ENCODE data around the gene MRTFB.

Gene MRTFB

DNA sequence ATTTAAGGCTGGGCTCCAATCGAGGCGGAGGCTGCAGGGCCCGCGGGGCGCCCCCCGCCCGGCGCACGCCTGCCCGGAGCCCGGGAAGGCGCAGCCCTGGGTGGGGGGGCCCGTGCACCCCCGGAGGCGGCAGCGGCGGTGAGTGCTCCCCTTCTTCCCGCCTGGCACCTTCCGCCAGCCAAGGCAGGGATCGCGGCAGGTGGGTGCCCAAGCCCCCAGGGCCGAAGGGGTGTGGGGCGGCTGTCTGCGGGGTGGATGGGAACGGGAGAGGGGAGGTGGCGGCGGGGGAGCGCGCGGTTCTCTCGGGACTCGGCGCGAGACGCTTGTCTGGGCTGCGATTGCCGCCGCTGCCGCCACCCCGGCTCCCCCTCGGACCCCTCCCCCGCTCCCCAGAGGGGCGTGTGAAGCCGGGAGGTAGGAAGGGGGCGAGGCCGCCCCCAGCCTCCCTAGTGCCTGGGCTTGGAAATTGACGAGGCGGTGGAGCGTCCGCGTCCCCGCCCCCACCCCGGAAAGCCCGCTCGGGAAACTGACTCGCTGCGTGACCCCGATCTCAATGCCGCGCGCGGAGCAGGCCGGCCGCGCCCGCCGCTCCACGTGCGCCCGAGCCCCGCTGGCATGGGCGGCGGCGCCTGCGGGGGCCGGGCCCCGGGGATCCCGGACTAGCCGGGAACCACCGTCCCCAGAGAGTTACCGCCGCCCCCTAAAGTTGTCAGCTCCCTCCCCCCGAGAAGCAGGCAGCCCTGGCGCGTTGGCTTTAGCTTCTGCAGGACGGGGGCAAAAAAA is 231.5 kb downstream of the MRTFB start:
- DNase-seq (peak; percentile 21 to 24), ATAC-seq (peak; percentile 40)
- H3K4me1 Mint-ChIP-seq: peaks cover 35% of the 10 kb centered on the region
- H3K4me3 Mint-ChIP-seq: peak overlapping the region; percentile 88 to 95
- H3K27ac Mint-ChIP-seq: peak overlapping the region in 1 of 2 donors; percentile 27
- no peaks in the 10 kb centered on the region for H3K9me3 Mint-ChIP-seq
- peaks cover 10% of the 10 kb centered on the region for H3K27me3 Mint-ChIP-seq

DNA sequence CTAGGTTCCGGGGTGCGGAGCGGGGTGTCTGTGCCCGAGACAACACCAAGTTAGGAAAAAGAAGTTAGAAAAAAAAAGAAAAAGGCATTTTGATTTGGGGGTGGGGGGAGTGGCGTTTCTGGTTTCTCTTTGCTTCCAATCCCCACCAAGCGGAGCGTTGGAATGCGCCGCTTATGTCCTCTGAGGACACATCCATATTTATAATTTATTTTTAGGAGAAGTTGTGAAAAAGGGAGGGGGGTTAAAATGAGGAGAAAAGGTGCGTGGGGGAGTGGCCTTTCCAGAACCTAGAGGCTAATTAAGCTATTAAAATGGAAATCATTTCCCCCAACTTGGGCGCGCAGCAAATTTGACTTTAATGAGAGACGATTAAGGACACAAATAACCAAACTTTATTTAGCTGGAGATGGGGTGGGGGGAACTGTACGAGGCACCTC is 232.1 kb downstream of the MRTFB start:
- no peak for DNase-seq
- ATAC-seq: no peak
- H3K27ac Mint-ChIP-seq: peak overlapping the region in 1 of 2 donors; percentile 85
- peak overlapping the region; percentile 88 to 95 for H3K4me3 Mint-ChIP-seq
- H3K27me3 Mint-ChIP-seq: peaks cover 10% of the 10 kb centered on the region
- H3K4me1 Mint-ChIP-seq: peaks cover 41% of the 10 kb centered on the region
- H3K9me3 Mint-ChIP-seq: no peaks in the 10 kb centered on the region

DNA sequence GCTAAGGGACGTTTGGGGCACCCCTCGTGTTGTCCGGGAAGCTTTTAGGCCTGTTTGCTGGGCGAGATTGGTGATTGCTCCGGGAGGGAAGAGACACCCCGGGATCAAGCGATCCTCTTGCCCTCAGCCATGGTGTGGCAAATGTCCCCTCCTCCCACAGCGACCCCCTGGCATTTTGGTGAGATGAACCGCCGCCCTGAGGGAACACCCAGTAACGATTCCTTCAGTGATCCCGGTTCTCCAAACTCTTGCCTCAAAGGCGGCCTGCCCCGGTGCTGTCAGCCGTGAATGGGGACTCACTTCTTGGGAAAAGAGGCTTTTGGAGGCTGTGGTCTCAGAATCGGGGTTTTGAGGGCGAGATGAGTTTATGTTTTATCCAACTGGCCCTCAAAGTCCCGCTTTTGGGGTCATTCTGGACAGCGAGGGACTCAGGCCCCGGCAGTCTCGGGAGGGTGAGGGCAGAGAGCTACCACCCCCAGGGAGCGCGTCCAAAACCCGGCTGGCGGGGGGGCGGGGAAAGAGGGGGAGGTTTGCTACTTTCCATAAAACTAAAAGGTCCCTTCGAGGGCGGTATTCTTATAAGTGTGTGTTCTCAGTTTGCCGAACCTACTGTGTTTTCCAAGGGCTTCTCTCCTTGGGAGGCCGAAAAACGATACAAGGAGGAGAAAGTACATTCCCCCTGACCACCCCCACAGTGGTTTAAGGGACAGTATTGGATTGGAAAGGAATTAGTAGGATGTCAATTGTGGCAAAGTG is 232.7 kb downstream of the MRTFB start:
- ATAC-seq: no peak
- Mint-ChIP-seq H3K9me3 (no peaks in the 10 kb centered on the region), H3K27ac (no peak overlapping the region), H3K27me3 (peaks cover 10% of the 10 kb centered on the region), H3K4me3 (peak overlapping the region; percentile 88 to 95), H3K4me1 (peaks cover 47% of the 10 kb centered on the region)
- no peak for DNase-seq

DNA sequence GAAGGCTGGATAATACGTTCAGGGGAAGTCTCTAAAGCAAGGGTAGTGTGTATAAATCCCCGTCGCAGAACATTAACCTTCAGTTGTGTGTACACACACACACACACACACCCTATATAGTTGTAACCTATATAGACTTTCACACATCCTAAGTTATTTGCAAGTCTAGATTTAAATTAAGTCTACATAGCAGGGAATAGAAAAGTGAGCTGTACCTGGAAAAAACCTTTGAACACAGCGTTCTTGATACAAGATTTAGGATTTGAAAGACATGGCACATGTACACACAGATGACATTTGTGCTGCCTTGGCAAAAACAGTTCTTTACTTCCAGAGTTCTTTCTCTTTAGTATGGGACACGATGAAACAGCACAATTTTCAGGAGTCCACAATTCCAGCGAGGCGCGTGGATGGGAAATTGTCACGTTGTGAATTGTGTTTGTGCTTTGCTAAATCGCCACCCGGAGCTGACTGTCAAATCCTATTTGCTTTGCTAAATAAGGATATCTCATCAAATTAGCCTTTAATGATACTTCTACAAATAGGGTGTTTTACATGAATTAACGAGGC is 233.9 kb downstream of the MRTFB start:
- Mint-ChIP-seq H3K4me1 (peaks cover 58% of the 10 kb centered on the region), H3K27ac (no peak overlapping the region), H3K4me3 (no peak overlapping the region), H3K9me3 (no peaks in the 10 kb centered on the region), H3K27me3 (peaks cover 10% of the 10 kb centered on the region)
- ATAC-seq: no peak
- DNase-seq: no peak

DNA sequence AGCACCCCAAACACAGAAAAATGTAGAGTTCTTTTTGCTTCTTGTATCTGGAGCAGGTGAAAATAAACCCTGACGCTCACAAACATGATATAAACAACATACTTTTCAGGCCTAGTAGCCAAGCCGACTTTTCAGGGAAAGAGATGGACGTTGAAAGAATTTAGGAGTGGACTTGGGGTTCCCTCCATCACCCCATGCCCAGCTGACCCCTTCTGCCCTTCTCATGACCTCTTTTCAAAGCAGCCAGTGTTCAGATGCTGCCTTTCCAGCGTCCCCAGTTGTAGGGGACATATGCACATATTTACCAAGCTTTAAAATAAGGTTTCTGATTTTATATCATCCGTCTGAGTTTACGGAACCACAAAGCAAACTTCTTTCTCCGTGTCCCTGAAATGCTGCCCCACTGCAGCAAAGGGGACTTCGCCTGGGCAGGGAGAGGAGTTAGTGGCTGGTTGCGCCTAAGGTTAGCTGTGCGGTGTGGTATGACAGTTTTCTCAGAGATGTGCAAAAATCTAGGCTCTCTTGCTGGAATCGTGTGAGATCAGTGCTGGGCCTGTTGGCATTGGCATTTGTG is 235.5 kb downstream of the MRTFB start:
- Mint-ChIP-seq H3K9me3 (no peaks in the 10 kb centered on the region), H3K4me3 (no peak overlapping the region), H3K27ac (no peak overlapping the region), H3K27me3 (no peaks in the 10 kb centered on the region), H3K4me1 (peaks cover 55% of the 10 kb centered on the region)
- ATAC-seq: no peak
- no peak for DNase-seq

DNA sequence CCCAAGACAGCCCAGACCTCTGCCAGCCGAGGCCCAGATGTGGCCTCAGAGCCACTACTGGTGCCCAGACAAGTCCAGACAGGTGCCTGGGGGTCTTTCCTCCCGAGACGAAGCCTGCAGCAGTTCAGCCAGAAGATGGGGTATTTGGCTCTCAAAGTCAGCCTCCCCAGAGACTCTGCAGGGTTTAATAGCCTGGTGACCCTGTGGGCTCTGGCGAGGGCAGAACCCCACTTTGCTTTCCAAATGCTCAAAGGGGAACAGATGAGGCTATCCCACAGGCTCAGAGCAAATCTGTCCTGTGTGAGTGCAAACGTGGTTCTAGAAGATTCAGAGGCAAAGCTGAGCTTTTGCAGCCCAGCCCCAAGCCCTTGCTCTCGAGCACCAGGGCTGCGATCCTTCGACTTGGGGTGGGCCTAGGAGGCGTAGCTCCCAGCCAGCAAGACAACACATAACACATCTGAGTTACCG is 236.0 kb downstream of the MRTFB start:
- Mint-ChIP-seq H3K27ac (no peak overlapping the region), H3K4me1 (peaks cover 54% of the 10 kb centered on the region), H3K4me3 (no peak overlapping the region), H3K9me3 (no peaks in the 10 kb centered on the region), H3K27me3 (no peaks in the 10 kb centered on the region)
- no peak for ATAC-seq
- no peak for DNase-seq

DNA sequence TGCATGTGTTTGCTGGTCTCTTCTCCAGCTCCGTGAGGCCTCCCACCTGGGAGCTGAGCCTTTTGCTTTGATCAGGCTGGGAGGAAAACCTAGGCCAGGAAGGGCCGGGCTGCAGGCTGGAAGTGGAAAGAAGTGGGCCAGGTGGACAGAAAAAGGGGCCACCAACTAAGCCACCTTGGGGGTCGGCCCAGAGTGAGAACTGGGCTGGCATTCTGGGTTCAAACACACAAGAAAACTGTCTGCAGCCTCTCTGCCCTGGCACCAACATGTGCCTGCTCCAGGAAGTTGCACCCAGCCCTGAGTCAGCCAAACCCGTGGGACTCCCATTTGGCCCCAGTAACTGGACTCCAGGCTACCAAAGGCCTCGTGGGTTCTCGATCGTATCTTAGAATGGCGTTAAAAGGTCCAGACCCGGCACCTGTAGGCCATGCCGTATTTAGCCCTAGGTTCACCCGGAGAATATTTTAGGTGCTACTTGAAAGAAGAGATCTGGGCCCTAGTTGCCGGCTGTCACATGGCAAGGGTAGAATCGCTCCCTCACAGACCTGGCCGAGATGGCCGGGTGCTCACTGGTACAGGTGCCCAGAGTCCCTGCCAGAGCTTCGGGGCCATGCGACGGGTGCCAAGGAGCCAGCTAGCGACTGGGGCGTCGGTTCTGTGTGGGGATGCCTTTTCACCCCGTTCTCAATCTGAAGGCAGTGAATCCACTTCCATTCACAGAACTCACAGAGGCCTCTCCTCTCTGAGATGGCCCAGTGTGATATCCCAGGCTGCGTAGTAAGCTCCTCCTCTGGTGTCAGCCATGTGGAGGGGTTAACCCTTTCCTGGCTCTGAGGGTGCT is 236.6 kb downstream of the MRTFB start:
- Mint-ChIP-seq H3K27me3 (no peaks in the 10 kb centered on the region), H3K27ac (no peak overlapping the region), H3K9me3 (no peaks in the 10 kb centered on the region), H3K4me3 (peak overlapping the region in 1 of 2 donors; percentile 41), H3K4me1 (peaks cover 54% of the 10 kb centered on the region)
- no peak for DNase-seq
- ATAC-seq: peak; percentile 4

DNA sequence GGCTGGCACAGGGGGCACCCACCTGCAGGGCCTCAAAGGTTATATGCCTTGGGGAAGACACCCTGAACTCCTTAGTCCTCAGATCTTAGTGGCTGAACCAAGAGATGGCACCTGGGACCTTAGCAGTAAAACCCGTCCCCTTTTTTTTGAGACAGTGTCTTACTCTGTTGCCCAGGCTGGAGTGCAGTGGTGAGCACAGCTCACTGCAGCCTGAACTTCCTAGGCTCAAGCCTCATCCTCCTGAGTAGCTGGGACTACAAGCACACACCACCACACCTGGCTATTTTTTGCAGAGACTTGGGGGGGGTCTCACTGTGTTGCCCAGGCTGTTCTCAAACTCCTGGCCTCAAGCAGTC is 237.2 kb downstream of the MRTFB start:
- Mint-ChIP-seq H3K9me3 (no peaks in the 10 kb centered on the region), H3K27me3 (no peaks in the 10 kb centered on the region), H3K4me1 (peaks cover 48% of the 10 kb centered on the region), H3K4me3 (peak overlapping the region; percentile 66 to 69), H3K27ac (no peak overlapping the region)
- ATAC-seq (peak; percentile 54), DNase-seq (no peak)

DNA sequence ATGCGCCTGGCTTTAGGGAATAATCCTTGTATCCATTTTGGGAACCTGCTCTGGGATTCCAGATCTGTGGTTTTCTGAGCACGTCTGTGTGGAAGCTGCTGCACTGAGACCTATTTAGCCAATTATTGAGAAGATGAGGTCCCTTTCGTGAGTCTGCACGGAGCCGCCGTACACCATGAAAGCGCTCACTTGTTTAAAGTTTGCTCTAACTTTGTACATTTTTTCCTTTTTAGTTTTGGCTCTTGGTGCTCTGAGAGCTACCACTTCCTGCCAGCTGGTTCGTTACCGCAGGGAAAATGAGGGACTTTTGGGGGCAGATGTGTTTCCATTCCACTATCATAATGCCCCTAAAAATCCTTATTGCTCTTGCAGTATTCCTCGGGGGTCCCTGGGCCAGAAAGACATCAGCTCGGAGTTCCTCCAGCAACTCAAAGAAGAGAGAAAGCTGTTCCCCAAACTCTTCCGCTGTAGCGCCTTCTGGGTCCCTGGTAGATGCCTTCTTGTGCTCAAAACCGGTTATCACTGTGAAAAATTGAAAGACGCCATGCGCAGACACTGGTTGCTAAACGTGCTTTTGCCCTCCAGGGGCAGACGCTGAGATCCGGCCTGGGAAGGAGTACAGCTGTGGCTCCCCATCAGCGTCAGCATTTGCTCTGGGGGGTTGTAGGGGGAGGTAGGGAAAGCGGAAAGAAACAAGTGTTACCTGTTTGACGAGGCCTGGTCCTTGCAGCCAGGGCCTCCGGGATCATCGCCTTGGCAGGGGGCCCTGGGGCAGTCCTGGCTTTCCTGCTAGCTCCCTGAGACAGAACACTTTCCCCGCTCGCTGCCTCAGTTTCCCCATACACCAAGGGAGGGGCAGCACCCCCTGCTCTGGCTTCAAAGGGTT is 238.1 kb downstream of the MRTFB start:
- peak; percentile 44 to 48 for DNase-seq
- Mint-ChIP-seq H3K9me3 (no peaks in the 10 kb centered on the region), H3K27me3 (no peaks in the 10 kb centered on the region), H3K4me1 (peaks cover 43% of the 10 kb centered on the region), H3K4me3 (peak overlapping the region; percentile 66 to 69), H3K27ac (peak overlapping the region; percentile 37 to 88)
- ATAC-seq: peak; percentile 79

DNA sequence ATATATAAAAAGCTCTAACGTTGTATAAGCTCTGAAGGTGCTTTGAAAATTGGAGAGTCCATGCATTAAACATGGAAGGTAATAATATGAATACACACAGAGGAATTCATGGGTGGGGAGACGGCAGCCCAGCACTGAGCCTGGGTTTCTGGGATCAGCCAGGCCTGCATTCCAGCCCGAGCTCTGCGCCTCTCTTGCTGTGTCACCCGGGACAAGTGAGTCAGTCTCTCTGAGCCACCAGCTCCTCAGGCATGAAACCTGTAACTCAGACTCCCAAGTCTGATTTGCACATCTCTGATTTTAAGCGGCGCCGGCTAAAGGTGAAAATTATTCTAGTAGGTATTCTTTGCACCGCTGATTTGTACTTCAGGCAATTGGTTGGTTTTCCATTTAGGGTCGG is 238.8 kb downstream of the MRTFB start:
- Mint-ChIP-seq H3K9me3 (no peaks in the 10 kb centered on the region), H3K4me3 (peak overlapping the region; percentile 16 to 69), H3K27ac (peak overlapping the region in 1 of 2 donors; percentile 37), H3K27me3 (no peaks in the 10 kb centered on the region), H3K4me1 (peaks cover 43% of the 10 kb centered on the region)
- ATAC-seq (no peak), DNase-seq (no peak)

DNA sequence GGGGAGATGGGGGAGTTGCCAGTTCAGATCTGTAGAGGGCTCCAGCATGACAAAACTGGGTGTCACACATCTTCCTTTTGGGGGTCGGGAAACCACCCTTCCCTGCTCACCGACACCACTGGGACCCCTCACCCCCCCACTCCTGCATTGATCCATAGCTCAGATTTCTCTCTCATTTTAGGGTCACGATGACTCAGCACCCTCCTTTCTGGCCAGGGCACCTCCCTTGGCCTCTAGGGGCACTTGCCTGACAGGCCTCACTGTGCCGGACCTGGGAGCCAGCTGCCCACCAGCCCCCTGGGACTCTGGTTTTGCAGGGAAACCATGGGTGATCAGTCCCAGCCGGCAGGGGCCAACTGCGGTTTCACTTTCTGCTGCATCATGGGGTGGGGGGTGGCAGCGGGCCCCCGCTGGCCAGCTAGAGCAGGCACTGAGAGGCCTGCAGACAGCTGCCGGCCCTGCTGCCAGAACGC is 239.4 kb downstream of the MRTFB start:
- no peak for ATAC-seq
- H3K27me3 Mint-ChIP-seq: no peaks in the 10 kb centered on the region
- no peak overlapping the region for H3K4me3 Mint-ChIP-seq
- no peak overlapping the region for H3K27ac Mint-ChIP-seq
- peak in 1 of 2 donors; percentile 13 for DNase-seq
- H3K4me1 Mint-ChIP-seq: peaks cover 43% of the 10 kb centered on the region
- H3K9me3 Mint-ChIP-seq: no peaks in the 10 kb centered on the region

DNA sequence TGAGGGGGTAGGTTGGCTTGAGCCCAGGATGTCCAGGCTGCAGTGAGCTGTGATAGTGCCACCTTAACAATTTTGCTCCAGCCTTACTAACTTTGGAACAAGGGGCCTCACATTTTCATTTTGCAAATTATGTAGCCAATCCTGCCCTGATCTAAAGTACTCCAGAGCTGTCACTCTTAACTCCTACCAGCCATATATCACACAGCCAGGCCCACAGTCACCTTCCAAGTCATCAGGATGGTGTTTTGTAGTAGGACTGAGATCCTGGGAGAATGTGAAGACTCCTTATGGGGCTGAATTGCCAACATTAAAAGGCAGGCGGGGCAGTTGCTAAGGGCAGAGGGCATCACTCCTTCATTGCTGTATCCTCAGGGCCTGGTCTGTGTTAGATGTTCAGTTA is 243.0 kb downstream of the MRTFB start:
- H3K9me3 Mint-ChIP-seq: no peaks in the 10 kb centered on the region
- H3K27ac Mint-ChIP-seq: no peak overlapping the region
- DNase-seq (no peak), ATAC-seq (no peak)
- no peak overlapping the region for H3K4me3 Mint-ChIP-seq
- H3K4me1 Mint-ChIP-seq: peaks cover 17% of the 10 kb centered on the region
- H3K27me3 Mint-ChIP-seq: no peaks in the 10 kb centered on the region

DNA sequence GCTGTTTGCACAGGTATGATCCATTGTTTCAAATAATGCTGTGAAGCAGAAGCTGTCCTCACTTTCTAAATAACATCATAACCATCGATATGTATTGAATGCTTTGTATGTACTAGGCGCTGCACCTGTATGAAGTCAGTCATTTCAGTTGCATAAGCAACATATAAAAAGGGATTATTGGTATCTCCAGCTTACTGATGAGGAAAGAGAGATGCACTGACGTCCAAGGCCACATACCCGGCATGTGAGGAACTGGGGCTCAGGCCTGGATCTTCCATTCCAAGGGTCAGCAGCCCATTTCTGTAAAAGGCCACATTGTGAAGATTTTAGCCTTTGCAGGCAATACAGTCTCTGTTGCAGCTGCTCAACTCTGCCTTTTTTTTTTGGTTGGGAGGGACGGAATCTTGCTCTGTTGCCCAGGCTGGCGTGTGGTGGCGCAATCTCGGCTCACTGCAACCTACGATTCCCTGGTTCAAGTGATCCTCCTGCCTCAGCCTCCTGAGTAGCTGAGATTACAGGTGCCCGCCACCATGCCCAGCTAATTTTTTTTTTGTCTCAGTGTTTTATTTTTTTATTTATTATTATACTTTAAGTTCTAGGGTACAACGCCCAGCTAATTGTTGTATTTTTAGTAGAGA is 244.7 kb downstream of the MRTFB start:
- Mint-ChIP-seq H3K4me1 (peaks cover under 1% of the 10 kb centered on the region), H3K4me3 (no peak overlapping the region), H3K27ac (no peak overlapping the region), H3K9me3 (no peaks in the 10 kb centered on the region), H3K27me3 (no peaks in the 10 kb centered on the region)
- ATAC-seq: no peak
- no peak for DNase-seq

All from stimulated activated naive CD8-positive, alpha-beta T cell treated with anti-CD3 and anti-CD28 coated beads, Interleukin-15, amount 100 ng/mL, for 72 hours (primary cell).